Epidermal melanocyte (primary cell): Measurements from ENCODE around the gene ARAF.
"Not testable (repeated sequence)": the region's sequence is repeated elsewhere in the genome, so short reads cannot be mapped to it uniquely, and the experiment has no call there.

Experiments
- DNase-seq: peaks from one replicate; pipeline ENCODE4 v3.0.0; 2011; ENCODE audit warnings: low spot score; ENCODE audit not compliant: insufficient read length

The ARAF gene

GRCh38 chrX:47560934-47561658, at the start of gene ARAF:
Gene ARAF, plus strand, starts transcription at chrX:47561205. Its CDS starts 1,763 bp downstream, at chrX:47562968.
- DNase-seq = peak; percentile 81

- not testable (repeated sequence) for DNase-seq
Measured at GRCh38 chrX:47512383-47512782, 48.6 kb upstream of the ARAF start.

- DNase-seq = not testable (repeated sequence)
Measured at GRCh38 chrX:47513034-47513965, 47.7 kb upstream of the ARAF start.

- DNase-seq = no peak
Measured at GRCh38 chrX:47514533-47515235, 46.3 kb upstream of the ARAF start.

GRCh38 chrX:47515941-47516665, 44.9 kb upstream of the ARAF start:
- DNase-seq = no peak

- no peak for DNase-seq
Measured at GRCh38 chrX:47518144-47518543, 42.9 kb upstream of the ARAF start.

GRCh38 chrX:47523297-47523696, 37.7 kb upstream of the ARAF start:
- DNase-seq = peak; percentile 50

GRCh38 chrX:47523713-47524166, 37.3 kb upstream of the ARAF start:
- DNase-seq = no peak

- DNase-seq = no peak
Measured at GRCh38 chrX:47529548-47529947, 31.5 kb upstream of the ARAF start.

GRCh38 chrX:47530049-47530448, 31.0 kb upstream of the ARAF start:
- DNase-seq = no peak

- no peak for DNase-seq
Measured at GRCh38 chrX:47539860-47540259, 21.1 kb upstream of the ARAF start.

- peak; percentile 84 for DNase-seq
Measured at GRCh38 chrX:47540754-47541538, 20.1 kb upstream of the ARAF start.

GRCh38 chrX:47543496-47543895, 17.5 kb upstream of the ARAF start:
- no peak for DNase-seq

GRCh38 chrX:47556045-47556623, 4.9 kb upstream of the ARAF start:
- DNase-seq = peak; percentile 45

GRCh38 chrX:47558436-47558835, 2.6 kb upstream of the ARAF start:
- no peak for DNase-seq

- DNase-seq = no peak
Measured at GRCh38 chrX:47560179-47560933, 649 bp upstream of the ARAF start.

- no peak for DNase-seq
Measured at GRCh38 chrX:47561659-47562151, 700 bp downstream of the ARAF start.

- no peak for DNase-seq
Measured at GRCh38 chrX:47562615-47563243, 1.7 kb downstream of the ARAF start.
